Naive thymus-derived CD8-positive, alpha-beta T cell (primary cell): ENCODE results near the gene RTBDN. TPM values are rescaled to one million over a fixed set of nuclear protein-coding genes. Genes with fewer than 3 reads are reported as not detected.
A peak's percentile ranks its signal among the peaks of the same experiment; 100 is the strongest.

Source experiments
- ATAC-seq, 2 donors: fragments of 150-1000 bp; cut with Tn5 transposase in 1 of 2; sonication (Bioruptor Pico), chemical (Tn5 transposase) in 1 of 2; 1 replicate in 1 of 2; 2 replicates in 1 of 2; pipeline ENCODE4 v1.10.0; 2021; ENCODE audit warnings: mild to moderate bottlenecking in 2 of 2, moderate library complexity in 2 of 2
- POLR2A ChIA-PET: fragments of 350-600 bp; sonication (Branson Sonifier 250); formaldehyde crosslinking; loops from one replicate; lab custom pipeline; 2021; ENCODE audit warnings: antibody characterized with exemption; lab: Charles Lee
- DNase-seq, 10 donors: peaks; one replicate each; pipeline versions ENCODE4 v3.0.0 to v3.0.0-alpha.2; 2020 to 2022
- H3K27ac Mint-ChIP-seq, 10 donors: one replicate each; pipeline ENCODE4 v1.8.0; 2020 to 2022; ENCODE audit warnings: mild to moderate bottlenecking in 10 of 10, mixed read lengths in 10 of 10, moderate library complexity in 4 of 10, inconsistent platforms in 1 of 10
- H3K27me3 Mint-ChIP-seq, 5 donors: one replicate each; pipeline ENCODE4 v1.8.0; 2021 to 2022; ENCODE audit warnings: mixed read lengths in 5 of 5
- H3K36me3 Mint-ChIP-seq, 3 donors: one replicate each; pipeline ENCODE4 v1.8.0; 2020 to 2022; ENCODE audit warnings: mixed read lengths in 3 of 3, mild to moderate bottlenecking in 2 of 3, inconsistent platforms in 1 of 3
- H3K4me1 Mint-ChIP-seq, 4 donors: one replicate each; pipeline ENCODE4 v1.8.0; 2021 to 2022; ENCODE audit warnings: mixed read lengths in 4 of 4
- H3K4me3 Mint-ChIP-seq, 10 donors: one replicate each; pipeline ENCODE4 v1.8.0; 2020 to 2022; ENCODE audit warnings: mild to moderate bottlenecking in 10 of 10, mixed read lengths in 10 of 10, moderate library complexity in 6 of 10, inconsistent platforms in 1 of 10
- H3K9me3 Mint-ChIP-seq, 9 donors: one replicate each; pipeline ENCODE4 v1.8.0; 2020 to 2022; ENCODE audit warnings: mixed read lengths in 9 of 9, mild to moderate bottlenecking in 3 of 9, inconsistent platforms in 1 of 9, moderate library complexity in 1 of 9
- polyA plus RNA-seq, 3 donors: library from polyadenylated mRNA; unstranded; fragments of 300-500 nt; fragmentation: Illumina TruSeq; gene quantifications; one replicate each; pipeline ENCODE4 v1.2.3, GENCODE V29; 2021
- total RNA-seq, 8 experiments: library from RNA in 2 of 8; stranded (reverse) in 2 of 8; gene quantifications; one replicate each; pipeline ENCODE4 v1.2.3 and lab custom pipeline; 2021 to 2026

The RTBDN gene
- total and polyA plus RNA-seq, 5 experiments from 2014 or later: not detected

- peaks cover 1 to 7% (median 5%) of the 10 kb centered on the region in 3 donors for H3K36me3 Mint-ChIP-seq
- H3K4me1 Mint-ChIP-seq: peaks cover 20 to 42% (median 33%) of the 10 kb centered on the region in 4 donors
- DNase-seq (peak in 3 of 10 donors; percentile 21 to 48 (median 44)), ATAC-seq (no peak)
- H3K27ac Mint-ChIP-seq: peak overlapping the region in 9 of 10 donors; percentile 94 to 100 (median 98)
- H3K9me3 Mint-ChIP-seq: peaks cover 0 to 4% (median 0%) of the 10 kb centered on the region in 9 donors
- POLR2A ChIA-PET: interaction anchor here (0.6 to 2.9 kb wide), 3 partner anchors 9 to 310 kb away, joined by 4 to 34 read pairs (median 4); no protein-coding TSS in a partner anchor
- H3K4me3 Mint-ChIP-seq: peak overlapping the region; percentile 68 to 99 (median 80)
- peaks cover 0 to 4% (median 0%) of the 10 kb centered on the region in 5 donors for H3K27me3 Mint-ChIP-seq
Observed at GRCh38 chr19:12789098-12789903, 45.1 kb downstream of the RTBDN start.

DNA sequence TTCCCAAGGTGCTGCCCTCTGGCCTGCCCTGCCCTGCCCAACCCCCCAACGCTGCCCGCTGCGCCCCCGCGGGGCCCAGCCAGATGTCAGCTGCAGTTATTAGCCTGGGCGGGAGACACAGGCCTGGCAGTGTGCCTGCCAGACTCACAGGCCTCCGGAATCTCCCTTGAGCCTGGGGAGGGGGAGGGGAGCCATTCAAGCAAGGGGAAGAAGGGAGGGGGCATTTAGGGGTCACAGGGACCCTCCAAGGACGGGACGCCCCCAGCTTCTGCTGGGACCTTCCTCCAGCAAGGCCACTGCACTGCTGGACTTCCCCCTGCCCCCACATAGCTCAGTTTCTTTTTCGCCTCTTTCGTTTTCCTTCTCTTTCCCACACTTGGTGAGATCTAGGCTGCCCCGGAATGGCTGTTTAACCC, 45.7 kb downstream of the RTBDN start:
- POLR2A ChIA-PET: interaction anchor here (1.1 to 2.9 kb wide), 2 partner anchors 11 to 311 kb away, joined by 4 to 34 read pairs; no protein-coding TSS in a partner anchor

GRCh38 chr19:12788042-12788681, 46.2 kb downstream of the RTBDN start:
- Mint-ChIP-seq H3K4me1 (peaks cover 20 to 45% (median 29%) of the 10 kb centered on the region in 4 donors), H3K27ac (peak overlapping the region in 9 of 10 donors; percentile 85 to 98 (median 98)), H3K36me3 (peaks cover 0 to 5% (median 4%) of the 10 kb centered on the region in 3 donors), H3K27me3 (peaks cover 0 to 2% (median 0%) of the 10 kb centered on the region in 5 donors), H3K9me3 (peaks cover 0 to 2% (median 0%) of the 10 kb centered on the region in 9 donors), H3K4me3 (peak overlapping the region in 3 of 10 donors; percentile 37 to 89 (median 63))
- POLR2A ChIA-PET: interaction anchor here (1.1 to 2.9 kb wide), 2 partner anchors 11 to 311 kb away, joined by 4 to 34 read pairs; no protein-coding TSS in a partner anchor
- ATAC-seq: no peak
- DNase-seq: no peak

More for the DNA sequence above, 45.7 kb downstream of the RTBDN start:
- peaks cover 0 to 4% (median 0%) of the 10 kb centered on the region in 5 donors for H3K27me3 Mint-ChIP-seq
- H3K4me3 Mint-ChIP-seq: peak overlapping the region; percentile 68 to 99 (median 80)
- H3K9me3 Mint-ChIP-seq: peaks cover 0 to 4% (median 0%) of the 10 kb centered on the region in 9 donors
- no peak for ATAC-seq
- peaks cover 1 to 7% (median 5%) of the 10 kb centered on the region in 3 donors for H3K36me3 Mint-ChIP-seq
- H3K27ac Mint-ChIP-seq: peak overlapping the region in 9 of 10 donors; percentile 94 to 98 (median 98)
- DNase-seq: peak in 3 of 10 donors; percentile 37 to 51 (median 42)
- H3K4me1 Mint-ChIP-seq: peaks cover 17 to 39% (median 28%) of the 10 kb centered on the region in 4 donors

- no peak for ATAC-seq
- peak overlapping the region in 8 of 10 donors; percentile 29 to 98 (median 92) for H3K27ac Mint-ChIP-seq
Observed at GRCh38 chr19:12787458-12787857, 46.9 kb downstream of the RTBDN start.

GRCh38 chr19:12786952-12787351, 47.4 kb downstream of the RTBDN start:
- peak overlapping the region in 1 of 10 donors; percentile 28 for H3K4me3 Mint-ChIP-seq
- H3K27ac Mint-ChIP-seq: peak overlapping the region in 9 of 10 donors; percentile 2 to 98 (median 86)
- ATAC-seq (no peak), DNase-seq (no peak)
- H3K4me1 Mint-ChIP-seq: peaks cover 23 to 50% (median 30%) of the 10 kb centered on the region in 4 donors
- H3K9me3 Mint-ChIP-seq: no peaks in the 10 kb centered on the region
- H3K36me3 Mint-ChIP-seq: no peaks in the 10 kb centered on the region
- POLR2A ChIA-PET: interaction anchor here (2.9 kb wide), 1 partner anchor 9 kb away, joined by 34 read pairs; no protein-coding TSS in a partner anchor
- H3K27me3 Mint-ChIP-seq: peaks cover 0 to 2% (median 0%) of the 10 kb centered on the region in 5 donors

More at GRCh38 chr19:12787458-12787857, 46.9 kb downstream of the RTBDN start:
- H3K27me3 Mint-ChIP-seq: peaks cover 0 to 2% (median 0%) of the 10 kb centered on the region in 5 donors
- POLR2A ChIA-PET: interaction anchor here (2.9 kb wide), 1 partner anchor 10 kb away, joined by 34 read pairs; no protein-coding TSS in a partner anchor
- no peaks in the 10 kb centered on the region for H3K9me3 Mint-ChIP-seq
- no peak for DNase-seq
- no peaks in the 10 kb centered on the region for H3K36me3 Mint-ChIP-seq
- peak overlapping the region in 1 of 10 donors; percentile 28 for H3K4me3 Mint-ChIP-seq
- peaks cover 20 to 47% (median 27%) of the 10 kb centered on the region in 4 donors for H3K4me1 Mint-ChIP-seq

GRCh38 chr19:12786141-12786870, 48.1 kb downstream of the RTBDN start:
- Mint-ChIP-seq H3K9me3 (no peaks in the 10 kb centered on the region), H3K27ac (peak overlapping the region in 9 of 10 donors; percentile 29 to 98 (median 75)), H3K36me3 (no peaks in the 10 kb centered on the region), H3K4me1 (peaks cover 28 to 56% (median 35%) of the 10 kb centered on the region in 4 donors), H3K4me3 (peak overlapping the region in 1 of 10 donors; percentile 32), H3K27me3 (peaks cover 0 to 1% (median 0%) of the 10 kb centered on the region in 5 donors)
- DNase-seq (peak in 1 of 10 donors; percentile 22), ATAC-seq (no peak)
- POLR2A ChIA-PET: interaction anchor here (1.4 kb wide), 1 partner anchor 10 kb away, joined by 3 read pairs; no protein-coding TSS in a partner anchor

- Mint-ChIP-seq H3K4me1 (peaks cover 21 to 49% (median 28%) of the 10 kb centered on the region in 4 donors), H3K27ac (no peak overlapping the region), H3K9me3 (no peaks in the 10 kb centered on the region), H3K27me3 (no peaks in the 10 kb centered on the region), H3K36me3 (no peaks in the 10 kb centered on the region), H3K4me3 (no peak overlapping the region)
- POLR2A ChIA-PET: interaction anchor here (0.6 to 1.4 kb wide), 3 partner anchors 10 to 1591 kb away, joined by 3 to 8 read pairs (median 4); no protein-coding TSS in a partner anchor
- DNase-seq (peak in 1 of 10 donors; percentile 50), ATAC-seq (no peak)
Observed at GRCh38 chr19:12785431-12786031, 48.8 kb downstream of the RTBDN start.

- peaks cover 17 to 48% (median 25%) of the 10 kb centered on the region in 4 donors for H3K4me1 Mint-ChIP-seq
- H3K4me3 Mint-ChIP-seq: no peak overlapping the region
- ATAC-seq (peak in 1 of 2 donors; percentile 1), DNase-seq (peak in 8 of 10 donors; percentile 15 to 72 (median 61))
- POLR2A ChIA-PET: interaction anchor here (0.7 to 1.4 kb wide), 2 partner anchors 11 to 1590 kb away, joined by 3 to 4 read pairs; no protein-coding TSS in a partner anchor
- H3K36me3 Mint-ChIP-seq: no peaks in the 10 kb centered on the region
- H3K27me3 Mint-ChIP-seq: no peaks in the 10 kb centered on the region
- H3K27ac Mint-ChIP-seq: no peak overlapping the region
- no peaks in the 10 kb centered on the region for H3K9me3 Mint-ChIP-seq
Observed at GRCh38 chr19:12784871-12785430, 49.4 kb downstream of the RTBDN start.

GRCh38 chr19:12784394-12784870, 49.9 kb downstream of the RTBDN start:
- peak in 4 of 10 donors; percentile 43 to 57 (median 53) for DNase-seq
- peak; percentile 2 to 13 for ATAC-seq
- no peaks in the 10 kb centered on the region for H3K36me3 Mint-ChIP-seq
- peaks cover 17 to 53% (median 28%) of the 10 kb centered on the region in 4 donors for H3K4me1 Mint-ChIP-seq
- H3K27me3 Mint-ChIP-seq: no peaks in the 10 kb centered on the region
- H3K4me3 Mint-ChIP-seq: no peak overlapping the region
- POLR2A ChIA-PET: interaction anchor here (20.9 kb wide), 1 partner anchor 13 kb away, joined by 1021 read pairs; the partner anchor contains the start of genes JUNB, PRDX2 and THSD8
- H3K27ac Mint-ChIP-seq: no peak overlapping the region
- no peaks in the 10 kb centered on the region for H3K9me3 Mint-ChIP-seq

DNA sequence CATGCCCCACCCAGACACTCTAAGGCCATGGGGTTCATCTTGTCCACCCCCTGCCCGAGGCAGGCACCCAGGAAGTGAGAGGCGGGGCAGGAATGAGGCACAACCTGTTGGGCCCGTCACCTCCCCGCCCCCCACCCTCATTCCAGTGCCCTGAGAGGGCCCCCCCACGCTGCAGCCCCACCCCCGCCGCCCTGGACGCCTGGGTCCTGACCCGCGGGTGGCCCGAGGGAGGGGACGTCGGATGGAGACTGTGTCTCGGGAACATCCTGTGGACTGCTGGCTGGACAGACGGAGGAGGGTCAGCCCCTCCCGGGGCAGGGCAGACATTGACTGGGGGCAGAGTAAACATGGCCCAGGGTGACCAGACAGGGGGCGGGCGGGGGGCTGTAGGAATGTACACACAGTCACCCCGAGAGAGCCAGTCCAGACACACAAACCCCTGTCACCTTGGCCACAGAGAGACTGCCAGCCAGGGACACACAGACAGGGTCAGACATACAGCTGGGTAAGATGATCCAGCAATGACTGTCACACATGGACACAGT, 50.5 kb downstream of the RTBDN start:
- H3K27me3 Mint-ChIP-seq: no peaks in the 10 kb centered on the region
- H3K4me1 Mint-ChIP-seq: peaks cover 16 to 54% (median 28%) of the 10 kb centered on the region in 4 donors
- DNase-seq (no peak), ATAC-seq (no peak)
- no peaks in the 10 kb centered on the region for H3K9me3 Mint-ChIP-seq
- H3K36me3 Mint-ChIP-seq: no peaks in the 10 kb centered on the region
- H3K27ac Mint-ChIP-seq: peak overlapping the region in 2 of 10 donors; percentile 92 to 99
- H3K4me3 Mint-ChIP-seq: peak overlapping the region in 9 of 10 donors; percentile 52 to 79 (median 74)
- POLR2A ChIA-PET: interaction anchor here (0.7 to 20.9 kb wide), 4 partner anchors 13 to 154 kb away, joined by 3 to 1021 read pairs (median 6); partner anchors contain the start of genes CALR, JUNB, PRDX2 and THSD8
